Stimulated activated naive B cell treated with anti-CD40 and anti-IgM and Interleukin-4, amounts not matched to agents 10 μg/mL and 1 μg/mL and 100 μg/mL, for 72 hours (primary cell): Measurements from ENCODE around the gene SMCR8.
A peak's percentile ranks its signal among the peaks of the same experiment; 100 is the strongest.
"Not testable (repeated sequence)": the region's sequence is repeated elsewhere in the genome, so short reads cannot be mapped to it uniquely, and the experiment has no call there.

ENCODE experiments used
- ATAC-seq, 2 donors: fragments of 150-1000 bp; cut with Tn5 transposase; replicated peaks; 2 replicates each; pipeline ENCODE4 v1.10.0; 2021; ENCODE audit warnings: moderate library complexity in 1 of 2
- DNase-seq: peaks from one replicate; pipeline ENCODE4 v3.0.0; 2021
- H3K27ac Mint-ChIP-seq: one replicate; pipeline ENCODE4 v1.8.0; 2022; ENCODE audit warnings: mild to moderate bottlenecking, mixed read lengths
- H3K27me3 Mint-ChIP-seq, 2 donors: one replicate each; pipeline ENCODE4 v1.8.0; 2022; ENCODE audit warnings: mixed read lengths in 2 of 2
- H3K36me3 Mint-ChIP-seq, 2 donors: one replicate each; pipeline ENCODE4 v1.8.0; 2022; ENCODE audit warnings: mixed read lengths in 2 of 2, mild to moderate bottlenecking in 1 of 2
- H3K4me1 Mint-ChIP-seq, 2 donors: one replicate each; pipeline ENCODE4 v1.8.0; 2022; ENCODE audit warnings: mixed read lengths in 2 of 2, mild to moderate bottlenecking in 1 of 2
- H3K4me3 Mint-ChIP-seq, 2 donors: one replicate each; pipeline ENCODE4 v1.8.0; 2022; ENCODE audit warnings: mild to moderate bottlenecking in 2 of 2, mixed read lengths in 2 of 2, moderate library complexity in 1 of 2
- H3K9me3 Mint-ChIP-seq, 2 donors: one replicate each; pipeline ENCODE4 v1.8.0; 2022; ENCODE audit warnings: mixed read lengths in 2 of 2, mild to moderate bottlenecking in 1 of 2

Gene SMCR8

GRCh38 chr17:18314731-18315561, at the start of gene SMCR8, which contains the start of gene TOP3A:
Gene SMCR8, plus strand, starts transcription at chr17:18315293. Its CDS starts 497 bp downstream, at chr17:18315790.
Gene TOP3A, minus strand, starts transcription at chr17:18314994. Its CDS starts 216 bp downstream, at chr17:18314778.
- H3K4me3 Mint-ChIP-seq, result peak within 1 kb of the TSS; percentile 82 to 85
- H3K4me1 Mint-ChIP-seq, result peaks cover 56 to 74% of the 10 kb centered on the region in 2 donors
- DNase-seq, result peak; percentile 96
- no peaks in the 10 kb centered on the region for H3K27me3 Mint-ChIP-seq
- H3K27ac Mint-ChIP-seq, result peak within 1 kb of the TSS; percentile 94
- peaks cover 2 to 3% of the 10 kb centered on the region in 2 donors for H3K9me3 Mint-ChIP-seq
- H3K36me3 Mint-ChIP-seq, result peaks cover 39 to 56% of the 10 kb centered on the region in 2 donors
- ATAC-seq, result peak; percentile 92

DNA sequence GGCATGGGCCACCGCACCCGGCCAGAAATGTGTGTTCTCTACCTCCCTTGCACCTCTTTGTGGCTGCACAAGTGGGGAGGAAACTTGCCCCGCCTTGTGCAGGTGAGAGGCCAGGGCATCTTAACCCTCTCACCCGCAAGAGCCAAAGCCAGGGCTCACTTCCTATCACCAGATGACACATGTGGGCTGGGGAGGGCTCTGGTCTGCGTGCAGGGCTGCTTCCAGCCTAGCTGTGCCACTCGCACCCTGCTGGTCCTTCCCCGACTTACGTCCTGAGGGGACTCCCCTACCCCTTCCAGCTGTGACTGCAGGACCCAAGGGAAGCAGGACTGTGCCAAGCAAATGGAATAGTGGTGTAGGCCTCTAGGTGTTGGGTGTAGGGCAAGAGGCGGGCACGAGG, 47.7 kb upstream of the SMCR8 start:
- H3K9me3 Mint-ChIP-seq, result no peaks in the 10 kb centered on the region
- DNase-seq (no peak), ATAC-seq (peak in 1 of 2 donors; percentile 22)
- no peak overlapping the region for H3K4me3 Mint-ChIP-seq
- peaks cover 15% of the 10 kb centered on the region in 2 donors for H3K36me3 Mint-ChIP-seq
- H3K27ac Mint-ChIP-seq, result no peak overlapping the region
- H3K4me1 Mint-ChIP-seq, result peaks cover 3 to 15% of the 10 kb centered on the region in 2 donors
- no peaks in the 10 kb centered on the region for H3K27me3 Mint-ChIP-seq

GRCh38 chr17:18267927-18268711, 47.0 kb upstream of the SMCR8 start:
- DNase-seq, result no peak

DNA sequence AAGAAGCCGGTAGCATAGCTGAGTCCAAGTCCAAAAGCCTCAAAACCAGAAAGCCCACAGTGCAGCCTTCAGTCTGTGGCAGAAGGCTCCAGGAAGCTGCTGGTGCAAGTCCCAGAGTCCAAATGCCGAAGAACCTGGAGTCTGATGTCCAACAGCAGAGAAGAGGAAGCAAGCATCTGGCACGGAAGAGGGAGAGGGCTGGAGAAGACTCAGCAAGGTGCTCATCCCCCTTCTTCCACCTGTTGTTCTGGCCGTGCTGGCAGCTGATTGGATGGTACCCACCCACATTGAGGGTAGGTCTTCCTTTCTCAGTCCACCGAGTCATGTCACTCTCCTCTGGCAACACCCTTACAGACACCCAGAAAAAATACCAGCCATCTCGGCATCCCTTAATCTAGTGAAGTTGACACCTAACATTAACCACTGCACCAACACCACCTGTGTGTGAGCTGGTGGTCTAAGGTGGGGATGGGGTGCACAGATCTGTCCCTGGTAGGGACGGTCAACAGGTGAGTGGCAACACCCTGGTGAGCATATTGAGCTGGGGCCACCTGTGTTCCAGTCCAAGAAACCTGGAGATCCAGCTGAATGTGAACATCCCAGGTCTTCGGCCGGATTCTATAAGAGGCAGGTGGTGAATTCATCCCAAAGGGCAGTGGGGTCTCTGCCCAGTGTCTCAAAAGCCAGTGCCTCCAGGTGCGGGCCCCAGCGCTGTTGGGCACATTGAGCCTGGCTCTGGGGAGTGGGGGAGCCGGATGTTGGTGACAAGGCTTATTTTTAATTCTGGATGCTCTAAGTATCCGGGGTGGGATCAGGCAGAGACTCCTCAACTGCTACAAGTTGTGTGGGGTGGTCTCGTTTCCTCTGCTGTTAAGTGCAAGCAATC, 44.8 kb upstream of the SMCR8 start:
- Mint-ChIP-seq H3K4me1 (peaks cover 0 to 6% of the 10 kb centered on the region in 2 donors), H3K4me3 (no peak overlapping the region), H3K27me3 (no peaks in the 10 kb centered on the region), H3K27ac (peak overlapping the region; percentile 73), H3K9me3 (no peaks in the 10 kb centered on the region), H3K36me3 (peaks cover 11 to 18% of the 10 kb centered on the region in 2 donors)
- ATAC-seq, result peak in 1 of 2 donors; percentile 10
- no peak for DNase-seq

More at GRCh38 chr17:18267927-18268711, 47.0 kb upstream of the SMCR8 start:
- H3K4me3 Mint-ChIP-seq, result no peak overlapping the region
- H3K9me3 Mint-ChIP-seq, result no peaks in the 10 kb centered on the region
- peaks cover 18 to 20% of the 10 kb centered on the region in 2 donors for H3K36me3 Mint-ChIP-seq
- H3K27ac Mint-ChIP-seq, result no peak overlapping the region
- H3K4me1 Mint-ChIP-seq, result peaks cover 0 to 8% of the 10 kb centered on the region in 2 donors
- ATAC-seq, result no peak
- H3K27me3 Mint-ChIP-seq, result no peaks in the 10 kb centered on the region

- H3K27me3 Mint-ChIP-seq, result no peaks in the 10 kb centered on the region
- no peak overlapping the region for H3K27ac Mint-ChIP-seq
- peaks cover 32 to 36% of the 10 kb centered on the region in 2 donors for H3K36me3 Mint-ChIP-seq
- H3K4me1 Mint-ChIP-seq, result no peaks in the 10 kb centered on the region
- H3K4me3 Mint-ChIP-seq, result no peak overlapping the region
- ATAC-seq, result no peak
- H3K9me3 Mint-ChIP-seq, result no peaks in the 10 kb centered on the region
- DNase-seq, result no peak
These were observed 38.0 kb upstream of the SMCR8 start for GRCh38 chr17:18277076-18277475.

- no peak overlapping the region for H3K4me3 Mint-ChIP-seq
- H3K27ac Mint-ChIP-seq, result no peak overlapping the region
- no peaks in the 10 kb centered on the region for H3K27me3 Mint-ChIP-seq
- H3K9me3 Mint-ChIP-seq, result no peaks in the 10 kb centered on the region
- H3K36me3 Mint-ChIP-seq, result peaks cover 35 to 45% of the 10 kb centered on the region in 2 donors
- ATAC-seq, result no peak
- DNase-seq, result no peak
- H3K4me1 Mint-ChIP-seq, result no peaks in the 10 kb centered on the region
These were observed 36.2 kb upstream of the SMCR8 start for GRCh38 chr17:18278867-18279266.

DNA sequence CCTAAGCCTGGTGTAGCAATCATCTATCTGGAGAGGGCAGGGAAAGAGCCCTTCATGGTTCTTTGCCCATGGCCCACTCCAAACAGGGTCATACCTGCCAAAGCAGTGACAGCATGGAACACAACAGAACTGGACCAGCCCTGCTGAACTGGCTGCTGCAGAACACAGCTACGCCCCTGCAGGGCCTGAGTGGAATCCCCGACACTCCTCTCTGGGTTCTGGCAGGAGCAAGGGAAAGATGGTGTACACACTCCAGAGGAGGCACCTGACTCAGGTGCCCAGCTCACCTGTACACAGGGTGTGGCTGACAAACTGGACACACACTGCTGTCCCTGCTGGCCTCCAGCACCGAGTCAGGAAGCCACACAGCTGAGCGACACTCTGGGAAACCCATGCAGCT, 34.8 kb upstream of the SMCR8 start:
- no peak for ATAC-seq
- no peaks in the 10 kb centered on the region for H3K27me3 Mint-ChIP-seq
- no peak for DNase-seq
- no peak overlapping the region for H3K4me3 Mint-ChIP-seq
- no peaks in the 10 kb centered on the region for H3K9me3 Mint-ChIP-seq
- H3K27ac Mint-ChIP-seq, result no peak overlapping the region
- no peaks in the 10 kb centered on the region for H3K4me1 Mint-ChIP-seq
- peaks cover 43 to 53% of the 10 kb centered on the region in 2 donors for H3K36me3 Mint-ChIP-seq

DNA sequence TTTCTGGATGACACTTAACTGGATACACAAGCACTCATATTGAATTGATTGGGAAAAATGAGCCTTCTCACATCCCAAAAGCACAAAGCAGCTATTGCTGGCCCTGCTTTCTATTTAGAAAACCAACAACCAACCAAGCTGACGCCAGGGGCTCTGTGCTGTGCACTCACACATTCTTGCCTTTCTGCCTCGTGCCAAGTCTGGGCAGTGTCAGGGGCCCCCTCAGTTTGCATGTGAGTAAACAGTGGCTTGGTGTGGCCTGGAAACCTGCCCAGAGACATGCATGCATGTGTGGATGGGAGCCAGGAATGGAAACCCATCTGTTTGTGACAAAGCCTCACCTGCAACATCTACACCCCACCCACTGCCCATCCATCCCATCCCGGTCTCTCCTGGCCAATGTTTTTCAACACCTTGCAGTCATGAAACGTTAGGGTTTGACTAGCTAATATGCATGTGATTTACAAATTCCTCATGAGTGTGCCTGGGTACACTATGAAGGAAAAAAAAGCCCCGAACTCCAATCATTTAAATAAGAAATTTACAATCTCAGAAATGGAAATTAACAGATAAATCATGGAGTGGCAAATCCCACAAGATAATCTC, 34.2 kb upstream of the SMCR8 start:
- no peaks in the 10 kb centered on the region for H3K27me3 Mint-ChIP-seq
- H3K27ac Mint-ChIP-seq, result no peak overlapping the region
- no peak for ATAC-seq
- DNase-seq, result no peak
- H3K4me3 Mint-ChIP-seq, result no peak overlapping the region
- no peaks in the 10 kb centered on the region for H3K9me3 Mint-ChIP-seq
- H3K36me3 Mint-ChIP-seq, result peaks cover 47 to 58% of the 10 kb centered on the region in 2 donors
- no peaks in the 10 kb centered on the region for H3K4me1 Mint-ChIP-seq

DNA sequence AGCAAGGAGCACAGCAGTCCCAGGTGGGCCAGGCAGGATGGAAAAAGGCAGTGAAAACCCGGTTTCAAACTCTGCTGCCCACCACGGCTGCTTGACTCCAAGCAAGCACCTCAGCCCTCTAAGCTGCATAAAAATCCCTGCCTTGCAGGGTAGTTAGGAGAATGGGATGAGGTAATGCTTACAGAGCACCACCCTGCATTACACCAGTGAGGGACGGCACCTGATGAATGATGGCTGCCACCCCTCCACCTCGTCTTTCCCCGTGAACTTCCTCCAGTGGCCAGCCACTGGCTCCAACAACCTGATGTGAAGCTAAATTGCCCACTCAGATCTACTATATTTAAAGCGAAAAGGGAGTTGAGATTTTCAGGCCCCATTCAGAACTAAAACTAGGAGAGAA, 33.3 kb upstream of the SMCR8 start:
- Mint-ChIP-seq H3K27me3 (no peaks in the 10 kb centered on the region), H3K36me3 (peaks cover 44 to 54% of the 10 kb centered on the region in 2 donors), H3K9me3 (no peaks in the 10 kb centered on the region), H3K4me1 (no peaks in the 10 kb centered on the region), H3K4me3 (no peak overlapping the region), H3K27ac (no peak overlapping the region)
- DNase-seq (no peak), ATAC-seq (no peak)

GRCh38 chr17:18285296-18285695, 29.8 kb upstream of the SMCR8 start:
- Mint-ChIP-seq H3K4me3 (no peak overlapping the region), H3K4me1 (no peaks in the 10 kb centered on the region), H3K9me3 (no peaks in the 10 kb centered on the region), H3K36me3 (peaks cover 53 to 71% of the 10 kb centered on the region in 2 donors), H3K27ac (no peak overlapping the region), H3K27me3 (no peaks in the 10 kb centered on the region)
- DNase-seq (no peak), ATAC-seq (no peak)

DNA sequence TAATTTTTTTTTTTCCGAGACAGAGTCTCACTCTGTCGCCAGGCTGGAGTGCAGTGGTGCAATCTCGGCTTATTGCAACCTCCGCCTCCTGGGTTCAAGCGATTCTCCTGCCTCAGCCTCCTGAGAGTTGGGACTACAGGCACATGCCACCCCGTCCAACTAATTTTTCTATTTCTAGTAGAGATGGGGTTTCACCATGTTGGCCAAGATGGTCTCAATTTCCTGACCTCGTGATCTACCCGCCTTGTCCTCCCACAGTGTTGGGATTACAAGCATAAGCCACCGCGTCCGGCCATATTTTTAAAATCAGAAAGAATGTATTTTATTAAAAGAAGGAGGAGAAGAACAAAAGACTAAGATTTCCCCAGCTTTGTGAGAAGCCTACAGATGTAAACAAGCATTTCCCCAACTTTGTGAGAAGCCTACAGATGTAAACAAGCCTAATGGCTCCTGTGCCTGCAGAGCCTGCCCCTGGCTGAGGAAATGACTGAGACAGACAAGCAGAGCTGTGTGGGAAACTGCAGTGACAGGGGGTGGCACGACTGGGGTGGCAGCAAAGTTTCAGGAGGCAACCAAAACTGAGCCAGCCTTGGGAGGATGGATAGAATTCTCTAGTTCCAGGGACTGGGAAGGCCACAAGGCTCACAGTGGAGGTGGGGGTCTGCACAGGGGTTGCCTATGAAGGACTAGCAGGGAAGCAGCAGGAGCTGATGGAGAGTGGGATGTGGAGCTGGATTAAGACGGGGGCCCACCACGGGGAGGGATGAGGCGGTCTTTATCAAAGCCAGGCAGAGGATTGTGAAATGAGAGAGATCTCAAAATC, 23.2 kb upstream of the SMCR8 start:
- Mint-ChIP-seq H3K4me3 (no peak overlapping the region), H3K36me3 (peaks cover 53 to 66% of the 10 kb centered on the region in 2 donors), H3K9me3 (no peaks in the 10 kb centered on the region), H3K4me1 (peaks cover 5 to 6% of the 10 kb centered on the region in 2 donors), H3K27ac (peak overlapping the region; percentile 17), H3K27me3 (no peaks in the 10 kb centered on the region)
- ATAC-seq (no peak), DNase-seq (no peak)

GRCh38 chr17:18298061-18298460, 17.0 kb upstream of the SMCR8 start:
- Mint-ChIP-seq H3K36me3 (peaks cover 35 to 51% of the 10 kb centered on the region in 2 donors), H3K4me1 (peaks cover 5 to 14% of the 10 kb centered on the region in 2 donors)
- not testable (repeated sequence) for H3K27me3 Mint-ChIP-seq, ATAC-seq, H3K27ac Mint-ChIP-seq, H3K4me3 Mint-ChIP-seq, DNase-seq, H3K9me3 Mint-ChIP-seq
